ENCODE results near the gene PDZD2.
"Not testable (repeated sequence)": the region's sequence is repeated elsewhere in the genome, so short reads cannot be mapped to it uniquely, and the experiment has no call there.

Gene PDZD2

DNA sequence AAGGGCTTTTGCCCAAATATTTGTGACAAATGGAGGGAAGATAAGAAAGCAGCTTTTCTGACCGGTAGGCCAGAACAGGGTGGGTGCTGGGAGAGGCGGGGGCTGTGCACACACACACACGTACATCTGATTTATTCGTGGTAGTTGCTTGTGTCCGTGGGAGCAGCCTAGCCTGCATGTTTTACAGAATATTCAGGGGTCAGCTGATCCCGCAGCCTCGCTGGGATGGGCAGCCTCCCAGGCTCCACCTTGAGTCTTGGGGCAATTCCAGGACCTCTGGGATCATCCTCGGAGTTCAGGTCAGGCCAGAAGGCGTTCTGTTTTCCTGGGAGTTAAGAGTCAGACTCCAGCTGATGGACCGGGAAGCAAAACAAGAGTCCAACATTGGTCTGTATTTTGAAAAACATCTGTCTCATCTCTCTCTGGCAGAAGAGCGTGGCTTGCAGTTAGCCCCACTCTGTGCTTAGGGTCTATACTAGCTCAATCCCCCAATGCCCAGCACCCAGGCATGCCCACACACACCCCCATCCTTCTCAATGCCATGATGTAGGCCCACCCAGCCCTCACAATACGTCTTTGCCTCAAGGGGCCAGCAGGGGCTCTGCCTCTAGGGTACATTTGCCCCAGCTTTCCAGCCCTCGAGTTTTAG, 324.6 kb downstream of the PDZD2 start:
- in situ Hi-C loops (cut with MboI; ENCODE audit: low sequenced_read_pairs) = no loop called here

DNA sequence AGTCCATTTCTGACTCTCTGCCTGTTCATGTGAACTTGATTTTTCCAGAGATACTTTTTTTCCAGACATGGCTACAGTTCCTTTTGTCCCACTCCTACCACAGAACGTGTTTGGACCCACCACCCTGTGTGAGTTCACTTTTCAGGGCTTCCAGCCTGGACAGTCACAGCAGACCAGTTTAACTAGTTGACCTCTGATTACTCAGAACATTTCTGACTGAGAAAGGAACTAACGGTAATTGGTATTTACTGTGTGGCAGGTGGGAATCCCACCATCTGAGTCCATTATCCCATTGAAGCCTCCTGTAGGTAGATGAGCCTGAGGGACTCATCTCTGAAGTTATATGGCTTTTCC, 325.1 kb downstream of the PDZD2 start:
- in situ Hi-C loops (cut with MboI; ENCODE audit: low sequenced_read_pairs) = no loop called here

DNA sequence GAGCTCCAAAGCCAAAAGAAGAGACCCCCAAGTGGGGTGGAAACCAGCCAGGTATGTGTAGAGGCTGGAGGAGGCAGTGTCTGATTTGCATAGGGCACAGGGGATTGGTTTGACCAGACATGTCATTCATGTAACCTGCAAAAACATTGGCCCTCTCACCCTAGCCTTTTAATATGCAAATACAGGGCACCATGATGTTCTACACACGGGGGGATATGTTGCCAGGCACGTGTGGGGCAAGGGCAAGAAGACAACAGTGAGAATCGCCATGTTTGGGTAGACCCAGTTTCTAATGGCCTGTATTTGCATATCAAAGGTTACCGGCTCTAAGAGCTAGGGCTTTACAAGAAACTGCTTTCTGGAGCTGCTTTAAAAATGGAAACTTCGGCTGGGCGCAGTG, 326.3 kb downstream of the PDZD2 start:
- in situ Hi-C loops (cut with MboI; ENCODE audit: low sequenced_read_pairs) = no loop called here

DNA sequence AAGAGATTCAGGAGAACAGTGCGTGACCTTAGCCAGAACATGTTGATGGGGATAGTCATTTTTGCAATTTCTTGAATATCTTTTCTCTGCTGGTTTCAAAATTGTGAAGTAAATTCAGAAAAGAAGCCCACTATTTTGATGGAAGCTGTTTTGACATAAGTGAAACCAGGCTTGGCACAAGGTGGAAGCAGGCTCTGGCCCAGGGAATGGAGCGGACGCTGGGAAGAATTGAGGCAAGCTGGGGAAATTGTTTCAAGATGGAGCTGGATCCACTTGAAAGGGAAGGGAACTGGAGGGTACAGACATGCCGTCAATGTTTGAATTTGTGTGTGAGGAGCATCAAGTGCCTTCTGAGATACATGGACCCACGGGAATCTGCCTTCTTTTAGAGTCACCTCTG, 328.0 kb downstream of the PDZD2 start:
- in situ Hi-C loops (cut with MboI; ENCODE audit: low sequenced_read_pairs) = no loop called here

- in situ Hi-C loops (cut with MboI; ENCODE audit: low sequenced_read_pairs) = no loop called here
These were observed 328.5 kb downstream of the PDZD2 start for GRCh38 chr5:31967461-31967860.

- in situ Hi-C loops (cut with MboI; ENCODE audit: low sequenced_read_pairs) = no loop called here
These were observed 333.6 kb downstream of the PDZD2 start for GRCh38 chr5:31972558-31972957.

- in situ Hi-C loops (cut with MboI; ENCODE audit: low sequenced_read_pairs) = not testable (repeated sequence)
These were observed 336.3 kb downstream of the PDZD2 start for GRCh38 chr5:31975189-31975612.

DNA sequence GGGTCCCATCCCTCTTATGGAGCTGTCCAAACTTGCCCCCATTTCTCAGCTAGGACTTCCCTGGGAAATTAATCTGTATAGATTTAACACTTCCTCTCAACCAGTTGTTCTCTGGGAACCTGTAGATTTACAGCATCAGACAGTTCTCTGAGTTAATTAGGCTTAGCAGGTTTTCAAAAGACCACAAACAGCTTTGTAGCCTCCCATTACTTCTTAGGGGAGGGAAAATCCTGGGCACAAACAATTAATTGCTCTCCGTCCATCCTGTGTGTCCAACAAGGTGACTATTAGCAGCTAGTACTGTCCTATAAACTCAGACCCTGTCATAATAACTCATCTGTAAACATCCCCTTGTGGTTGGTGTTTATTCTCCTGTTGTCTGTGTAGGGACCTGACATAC, 337.2 kb downstream of the PDZD2 start:
- in situ Hi-C loops (cut with MboI; ENCODE audit: low sequenced_read_pairs) = no loop called here

GRCh38 chr5:31981361-31981945, 342.5 kb downstream of the PDZD2 start:
- in situ Hi-C loops (cut with MboI; ENCODE audit: low sequenced_read_pairs) = no loop called here

GRCh38 chr5:31982027-31982426, 343.1 kb downstream of the PDZD2 start:
- in situ Hi-C loops (cut with MboI; ENCODE audit: low sequenced_read_pairs) = no loop called here

GRCh38 chr5:31982621-31983020, 343.7 kb downstream of the PDZD2 start:
- in situ Hi-C loops (cut with MboI; ENCODE audit: low sequenced_read_pairs) = no loop called here

DNA sequence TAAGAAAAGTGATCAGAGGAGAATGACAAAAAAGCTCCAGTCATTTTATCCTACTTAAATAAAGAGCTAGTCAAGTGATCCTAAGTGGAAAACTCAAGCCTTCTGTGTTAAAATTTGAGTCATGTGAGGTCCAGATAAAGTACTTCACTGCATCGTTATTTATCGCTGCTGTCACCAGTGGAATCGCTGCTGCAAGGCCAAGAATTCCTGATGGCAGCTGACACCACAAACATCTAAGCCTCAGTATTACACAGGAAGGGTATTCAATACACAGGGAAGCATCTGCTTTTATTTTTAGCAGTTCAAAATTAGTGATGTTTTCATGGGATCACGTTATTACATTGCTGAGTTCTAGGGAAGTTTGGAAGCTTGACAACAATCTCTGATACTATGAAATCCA, 344.9 kb downstream of the PDZD2 start:
- in situ Hi-C loops (cut with MboI; ENCODE audit: low sequenced_read_pairs) = no loop called here

GRCh38 chr5:31984691-31985090, 345.8 kb downstream of the PDZD2 start:
- in situ Hi-C loops (cut with MboI; ENCODE audit: low sequenced_read_pairs) = no loop called here

DNA sequence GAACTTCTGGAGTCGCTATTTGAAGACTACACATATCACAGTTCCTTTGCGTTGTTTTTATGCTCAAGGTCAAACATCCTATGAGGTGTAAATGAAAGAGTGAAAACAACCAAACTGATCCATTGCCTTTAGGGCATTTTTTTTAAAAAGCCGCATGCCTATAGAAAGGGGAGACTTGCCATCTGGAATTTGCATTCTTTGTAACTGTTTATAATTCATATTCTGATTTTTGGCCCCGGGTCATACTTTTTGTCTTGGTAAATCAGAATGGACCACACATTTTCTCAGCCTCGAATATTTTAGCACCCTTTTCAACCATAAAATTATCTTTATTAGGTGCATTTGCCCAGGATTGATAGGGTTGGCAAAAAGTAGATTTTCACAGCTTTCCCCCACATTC, 347.2 kb downstream of the PDZD2 start:
- in situ Hi-C loops (cut with MboI; ENCODE audit: low sequenced_read_pairs) = no loop called here

GRCh38 chr5:31987985-31988710, 349.2 kb downstream of the PDZD2 start:
- in situ Hi-C loops (cut with MboI; ENCODE audit: low sequenced_read_pairs) = no loop called here

- in situ Hi-C loops (cut with MboI; ENCODE audit: low sequenced_read_pairs) = no loop called here
These were observed 351.2 kb downstream of the PDZD2 start for GRCh38 chr5:31990081-31990650.

DNA sequence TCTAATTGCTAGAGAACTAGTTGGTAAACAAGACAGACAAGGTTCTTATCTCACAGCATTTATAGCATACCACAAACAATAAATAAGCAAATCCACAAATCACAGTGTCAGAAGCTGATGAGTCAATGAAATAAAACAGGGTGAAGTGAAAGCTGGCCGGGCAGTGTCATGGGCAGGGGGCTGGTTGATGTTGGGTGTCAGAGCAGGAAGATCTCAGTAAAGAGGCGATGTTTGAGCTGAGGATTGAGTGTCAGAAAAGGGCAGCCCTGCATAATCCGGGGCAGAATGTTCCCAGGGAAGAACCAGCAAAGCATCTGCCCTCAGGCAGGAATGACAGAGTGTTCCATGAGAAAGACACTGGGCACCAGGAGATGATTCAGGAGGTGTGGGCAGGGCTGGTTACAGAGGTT, 351.8 kb downstream of the PDZD2 start:
- in situ Hi-C loops (cut with MboI; ENCODE audit: low sequenced_read_pairs) = no loop called here

GRCh38 chr5:31992377-31992776, 353.4 kb downstream of the PDZD2 start:
- in situ Hi-C loops (cut with MboI; ENCODE audit: low sequenced_read_pairs) = no loop called here

GRCh38 chr5:31993165-31993961, 354.4 kb downstream of the PDZD2 start:
- in situ Hi-C loops (cut with MboI; ENCODE audit: low sequenced_read_pairs) = no loop called here

DNA sequence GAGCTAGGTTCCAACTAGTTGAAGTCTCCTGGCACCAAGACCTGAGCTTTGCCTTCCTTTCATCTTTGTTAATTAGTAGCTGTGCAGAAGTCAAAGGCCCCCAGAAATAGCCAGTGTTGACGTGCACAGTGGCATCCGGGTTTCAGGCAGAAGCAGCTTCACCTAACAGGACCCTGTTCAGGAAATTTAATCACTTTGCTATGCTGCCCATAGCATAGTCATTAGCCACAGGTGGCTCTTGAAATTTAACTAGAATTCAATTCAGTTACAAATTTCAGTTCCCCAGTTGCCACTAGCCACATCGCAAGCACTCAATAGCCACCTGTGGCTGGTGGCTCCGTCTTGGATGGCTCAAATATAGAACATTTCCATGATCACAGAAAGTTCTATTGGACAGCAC, 356.1 kb downstream of the PDZD2 start:
- in situ Hi-C loops (cut with MboI; ENCODE audit: low sequenced_read_pairs) = no loop called here

DNA sequence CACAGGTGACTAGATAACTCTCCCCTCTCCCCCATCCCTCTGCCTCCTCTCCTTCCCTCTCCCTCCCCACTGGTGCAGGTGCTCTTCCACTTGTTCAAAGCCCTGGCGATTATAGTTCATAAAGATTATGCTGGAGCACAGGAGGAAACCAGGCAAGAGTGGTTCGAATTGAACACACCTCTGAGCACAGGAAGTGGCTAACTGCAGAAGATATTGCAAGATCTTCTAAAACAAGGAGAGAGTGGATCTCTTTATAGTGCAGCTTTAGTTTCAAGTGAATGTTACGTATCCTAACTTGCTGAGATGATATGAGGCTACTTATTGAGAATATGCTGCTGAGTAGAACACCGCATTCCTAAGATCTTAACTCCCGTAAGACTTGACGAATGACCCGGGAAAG, 356.8 kb downstream of the PDZD2 start:
- in situ Hi-C loops (cut with MboI; ENCODE audit: low sequenced_read_pairs) = no loop called here

All from hTERT RPE-1 (cell line).